IMR-90 (cell line): ENCODE data around the gene ART4. TPM values are rescaled to one million over a fixed set of nuclear protein-coding genes. Genes with fewer than 3 reads are reported as not detected.
A peak's percentile ranks its signal among the peaks of the same experiment; 100 is the strongest.

Experiments used
- ATAC-seq: fragments of 200-7000 bp; cut with Tn5 transposase; 2 replicates; pipeline ENCODE4 v1.9.1; 2020; ENCODE audit warnings: low read depth, mild to moderate bottlenecking, moderate library complexity
- BruUV-seq: library from RNA; stranded (reverse); fragments of 400-500 nt; replicated peaks from 2 replicates; lab custom pipeline; 2021; lab: Mats Ljungman, UMichigan
- CTCF ChIA-PET: fragments of 300-600 bp; formaldehyde crosslinking; extraction: SDS; loops from one replicate; lab custom pipeline; 2021; ENCODE audit warnings: antibody characterized with exemption; lab: Yijun Ruan, JAX
- POLR2A ChIA-PET: fragments of 300-600 bp; sonication (Branson Sonifier 250); formaldehyde crosslinking; loops from one replicate; lab custom pipeline; 2022; ENCODE audit warnings: antibody characterized with exemption; ENCODE audit not compliant: unreplicated experiment; lab: Charles Lee
- DNase-seq: peaks from one replicate; pipeline ENCODE4 v3.0.0; 2013
- H2AFZ ChIP-seq: replicated peaks from 2 replicates; pipeline ENCODE3; 2013; ENCODE audit warnings: low read length, mild to moderate bottlenecking; ENCODE audit not compliant: poor library complexity
- H2AK5ac ChIP-seq: 2 replicates; pipeline ENCODE4 v1.6.1; 2013; ENCODE audit warnings: low read depth, low read length, inconsistent platforms
- H2AK9ac ChIP-seq: replicated peaks from 2 replicates; pipeline ENCODE3; 2013; ENCODE audit warnings: mild to moderate bottlenecking, low read depth, low read length, moderate library complexity; ENCODE audit not compliant: poor library complexity
- H2BK120ac ChIP-seq: 2 replicates; pipeline ENCODE4 v1.6.1; 2013; ENCODE audit warnings: low read depth, low read length, inconsistent platforms
- H2BK15ac ChIP-seq: 3 replicates; pipeline ENCODE4 v1.6.1; 2013; ENCODE audit warnings: low read depth, low read length, inconsistent platforms
- H2BK20ac ChIP-seq: 2 replicates; pipeline ENCODE4 v1.6.1; 2013; ENCODE audit warnings: low read depth, mild to moderate bottlenecking, inconsistent platforms, low read length, moderate library complexity
- H2BK5ac ChIP-seq: 2 replicates; pipeline ENCODE4 v1.6.1; 2013; ENCODE audit warnings: mild to moderate bottlenecking, low read depth, low read length, inconsistent platforms; ENCODE audit not compliant: poor library complexity, severe bottlenecking
- H3K14ac ChIP-seq: replicated peaks from 2 replicates; pipeline ENCODE4 v1.6.1; 2013; ENCODE audit warnings: low read depth, low read length, inconsistent platforms
- H3K18ac ChIP-seq: 2 replicates; pipeline ENCODE4 v1.6.1; 2013; ENCODE audit warnings: low read depth, low read length, control low read depth
- H3K23ac ChIP-seq: 2 replicates; pipeline ENCODE4 v1.6.1; 2013; ENCODE audit warnings: low read depth, low read length, inconsistent platforms
- H3K27ac ChIP-seq: 2 replicates; pipeline ENCODE4 v1.5.1; 2013; ENCODE audit warnings: mild to moderate bottlenecking, control low read depth, low read length; ENCODE audit not compliant: insufficient read depth
- H3K27me3 ChIP-seq: 2 replicates; pipeline ENCODE4 v1.6.1; 2013; ENCODE audit warnings: low read length; ENCODE audit not compliant: control insufficient read depth, insufficient read depth
- H3K36me3 ChIP-seq: 2 replicates; pipeline ENCODE4 v1.6.1; 2013; ENCODE audit warnings: low read length, mixed read lengths; ENCODE audit not compliant: control insufficient read depth, insufficient read depth
- H3K4ac ChIP-seq: 2 replicates; pipeline ENCODE4 v1.6.1; 2013; ENCODE audit warnings: low read depth, low read length, inconsistent platforms
- H3K4me1 ChIP-seq: 2 replicates; pipeline ENCODE4 v1.6.1; 2013; ENCODE audit warnings: low read length, mixed read lengths; ENCODE audit not compliant: control insufficient read depth, insufficient read depth
- H3K4me2 ChIP-seq: 2 replicates; pipeline ENCODE4 v1.6.1; 2013; ENCODE audit warnings: low read depth, mild to moderate bottlenecking, control low read depth, low read length, moderate library complexity
- H3K4me3 ChIP-seq: 2 replicates; pipeline ENCODE4 v1.5.1; 2013; ENCODE audit warnings: low read depth, mild to moderate bottlenecking, control low read depth, low read length, moderate library complexity; ENCODE audit not compliant: insufficient read depth
- H3K56ac ChIP-seq: 2 replicates; pipeline ENCODE4 v1.6.1; 2013; ENCODE audit warnings: low read length, inconsistent platforms; ENCODE audit not compliant: insufficient read depth; ENCODE audit errors: extremely low read depth
- H3K79me1 ChIP-seq, 2 experiments: 2 replicates each; pipeline ENCODE4 v1.6.1; 2013; ENCODE audit warnings: low read length in 2 of 2, inconsistent platforms in 1 of 2, low read depth in 1 of 2
- H3K9ac ChIP-seq: 2 replicates; pipeline ENCODE4 v1.6.1; 2013; ENCODE audit warnings: low read depth, low read length, control low read depth
- H3K9me1 ChIP-seq: 2 replicates; pipeline ENCODE4 v1.6.1; 2013; ENCODE audit warnings: low read length, inconsistent platforms; ENCODE audit not compliant: insufficient read depth
- H3K9me3 ChIP-seq: 2 replicates; pipeline ENCODE4 v1.6.1; 2013; ENCODE audit warnings: low read length; ENCODE audit not compliant: control insufficient read depth, insufficient read depth
- H4K20me1 ChIP-seq: 2 replicates; pipeline ENCODE4 v1.6.1; 2013; ENCODE audit warnings: low read length, inconsistent platforms; ENCODE audit not compliant: insufficient read depth
- H4K5ac ChIP-seq: 2 replicates; pipeline ENCODE4 v1.6.1; 2013; ENCODE audit warnings: mild to moderate bottlenecking, low read depth, low read length, control low read depth
- H4K8ac ChIP-seq, 2 experiments: 2 replicates each; pipeline ENCODE4 v1.6.1; 2013; ENCODE audit warnings: low read depth in 2 of 2, low read length in 2 of 2, control low read depth in 1 of 2, inconsistent platforms in 1 of 2
- H4K91ac ChIP-seq: 2 replicates; pipeline ENCODE4 v1.6.1; 2013; ENCODE audit warnings: low read depth, low read length, inconsistent platforms; ENCODE audit not compliant: insufficient read depth
- BHLHE40 ChIP-seq: fragments of 150-350 bp; IDR thresholded peaks from 2 replicates; pipeline ENCODE4 v1.6.1; 2016; ENCODE audit warnings: mild to moderate bottlenecking, low read depth, low read length
- CEBPB ChIP-seq: IDR thresholded peaks from 2 replicates; pipeline ENCODE4 v1.6.1; 2012; ENCODE audit warnings: low read depth, low read length, improper control_type of control experiment
- MAZ ChIP-seq: IDR thresholded peaks from 2 replicates; pipeline ENCODE4 v1.6.1; 2012; ENCODE audit warnings: low read depth, mild to moderate bottlenecking, low read length, improper control_type of control experiment, moderate library complexity, borderline replicate concordance
- RAD21 ChIP-seq: IDR thresholded peaks from 2 replicates; pipeline ENCODE4 v1.6.1; 2012; ENCODE audit warnings: low read length, improper control_type of control experiment
- RFX5 ChIP-seq: IDR thresholded peaks from 2 replicates; pipeline ENCODE4 v1.8.0; 2012; ENCODE audit warnings: low read depth, mild to moderate bottlenecking, low read length, moderate library complexity
- WGBS, 2 experiments: methylation state at CpG; one replicate each; pipeline versions ENCODE4 v1.1.5 to v1.1.7; 2013; ENCODE audit warnings: missing lambda C conversion rate in 2 of 2; ENCODE audit not compliant: insufficient read length in 1 of 2; ENCODE audit errors: extremely low coverage in 2 of 2; 5-methylcytosine and 5-hydroxymethylcytosine counted together
- dilution Hi-C: fragments of 300-500 bp; cut with HindIII; formaldehyde crosslinking; loops from one replicate; pipeline ENCODE4 v1.14.3; 2018; ENCODE audit warnings: low sequenced_read_pairs; ENCODE audit not compliant: unreplicated experiment
- in situ Hi-C: fragments of 300-500 bp; cut with MboI; formaldehyde crosslinking; loops from 3 replicates; pipeline ENCODE4 v1.14.3; 2019; ENCODE audit warnings: low sequenced_read_pairs, inconsistent platforms, mixed read lengths
- intact Hi-C: fragments of 100-400 bp; cut with micrococcal nuclease; formaldehyde crosslinking; loops from 2 replicates; pipeline ENCODE4 v1.10.0; 2022
- polyA plus RNA-seq, 3 experiments: library from polyadenylated mRNA; depleted of rRNA; stranded (reverse); fragments of >200 nt; gene quantifications; 2 replicates each; pipeline ENCODE4 v1.2.3, GENCODE V29; 2012; ENCODE audit warnings: low replicate concordance in 1 of 3
- total RNA-seq: library from RNA; depleted of rRNA; stranded (reverse); fragments of >200 nt; gene quantifications from 2 replicates; pipeline ENCODE4 v1.2.3, GENCODE V29; 2012
- TF ChIP-seq, protein P1 (sequence below): fragments of 150-350 bp; IDR thresholded peaks from 2 replicates; pipeline ENCODE4 v1.6.1; 2016; ENCODE audit warnings: low read depth, mild to moderate bottlenecking, low read length, moderate library complexity, borderline replicate concordance

The ART4 gene
- total and polyA plus RNA-seq, 2 of the 4 experiments (the other 2 are of a cell fraction), result not detected

GRCh38 chr12:14846042-14846587 is 2.8 kb upstream of the ART4 start:
- DNase-seq (no peak), ATAC-seq (no peak)
- Histone ChIP-seq H3K79me1 (no peaks in the 10 kb centered on the region), H3K23ac (no peak overlapping the region), H2AFZ (no peak overlapping the region), H3K56ac (no peak overlapping the region), H2BK5ac (no peak overlapping the region), H2AK5ac (no peak overlapping the region), H3K27me3 (no peaks in the 10 kb centered on the region), H3K27ac (no peak overlapping the region), H3K18ac (peak overlapping the region; percentile 84; the same call in 1 of the 2 replicates), H4K5ac (peak overlapping the region; percentile 44; the same call in 1 of the 2 replicates), H3K9me1 (no peaks in the 10 kb centered on the region), H4K91ac (no peak overlapping the region), H4K20me1 (no peaks in the 10 kb centered on the region), H3K9ac (no peak overlapping the region), H4K8ac (no peak overlapping the region), H2AK9ac (no peak overlapping the region), H3K4me1 (peaks cover 3% of the 10 kb centered on the region; the same call in 1 of the 2 replicates), H3K14ac (no peak overlapping the region), H3K36me3 (no peaks in the 10 kb centered on the region), H3K4me3 (no peak overlapping the region), H2BK15ac (no peak overlapping the region), H3K4ac (no peak overlapping the region), H2BK20ac (0 out of 2 replicates have a peak overlapping the region, but pooled peaks have one; percentile 27), H2BK120ac (no peak overlapping the region), H3K9me3 (no peaks in the 10 kb centered on the region), H3K4me2 (no peak overlapping the region)
- no CpG with 5 or more reads among the region's 3 CpGs for WGBS, 2 experiments
- TF ChIP-seq RFX5 (no peak), CEBPB (no peak), RAD21 (no peak), MAZ (no peak), BHLHE40 (no peak)
- TF ChIP-seq, protein P1, sequence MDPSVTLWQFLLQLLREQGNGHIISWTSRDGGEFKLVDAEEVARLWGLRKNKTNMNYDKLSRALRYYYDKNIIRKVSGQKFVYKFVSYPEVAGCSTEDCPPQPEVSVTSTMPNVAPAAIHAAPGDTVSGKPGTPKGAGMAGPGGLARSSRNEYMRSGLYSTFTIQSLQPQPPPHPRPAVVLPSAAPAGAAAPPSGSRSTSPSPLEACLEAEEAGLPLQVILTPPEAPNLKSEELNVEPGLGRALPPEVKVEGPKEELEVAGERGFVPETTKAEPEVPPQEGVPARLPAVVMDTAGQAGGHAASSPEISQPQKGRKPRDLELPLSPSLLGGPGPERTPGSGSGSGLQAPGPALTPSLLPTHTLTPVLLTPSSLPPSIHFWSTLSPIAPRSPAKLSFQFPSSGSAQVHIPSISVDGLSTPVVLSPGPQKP, result no peak
- no TSS peak for BruUV-seq
- in situ Hi-C loops (no loop called here), intact Hi-C loops (loop anchor here (5.0 to 10.0 kb wide), 3 partner anchors 211 to 421 kb away; no protein-coding TSS in a partner anchor), dilution Hi-C loops (no loop called here)
- ChIA-PET POLR2A (interaction anchor here (0.6 to 1.0 kb wide), 2 partner anchors 43 to 148 kb away, joined by 4 read pairs; partner anchors contain the start of genes C12orf60 and WBP11), CTCF (interaction anchor here (0.6 to 1.5 kb wide), 7 partner anchors 9 to 736 kb away, joined by 3 to 13 read pairs (median 3); partner anchors contain the start of gene SMCO3)
